GM15510 (cell line): Measurements from ENCODE around the gene CEBPZOS.

Experiments
- POLR2A ChIP-seq: IDR thresholded peaks from 3 replicates; pipeline ENCODE4 v1.6.1; 2011; ENCODE audit warnings: borderline replicate concordance; ENCODE audit not compliant: insufficient read length; ENCODE audit errors: extremely low read depth

CEBPZOS gene

DNA sequence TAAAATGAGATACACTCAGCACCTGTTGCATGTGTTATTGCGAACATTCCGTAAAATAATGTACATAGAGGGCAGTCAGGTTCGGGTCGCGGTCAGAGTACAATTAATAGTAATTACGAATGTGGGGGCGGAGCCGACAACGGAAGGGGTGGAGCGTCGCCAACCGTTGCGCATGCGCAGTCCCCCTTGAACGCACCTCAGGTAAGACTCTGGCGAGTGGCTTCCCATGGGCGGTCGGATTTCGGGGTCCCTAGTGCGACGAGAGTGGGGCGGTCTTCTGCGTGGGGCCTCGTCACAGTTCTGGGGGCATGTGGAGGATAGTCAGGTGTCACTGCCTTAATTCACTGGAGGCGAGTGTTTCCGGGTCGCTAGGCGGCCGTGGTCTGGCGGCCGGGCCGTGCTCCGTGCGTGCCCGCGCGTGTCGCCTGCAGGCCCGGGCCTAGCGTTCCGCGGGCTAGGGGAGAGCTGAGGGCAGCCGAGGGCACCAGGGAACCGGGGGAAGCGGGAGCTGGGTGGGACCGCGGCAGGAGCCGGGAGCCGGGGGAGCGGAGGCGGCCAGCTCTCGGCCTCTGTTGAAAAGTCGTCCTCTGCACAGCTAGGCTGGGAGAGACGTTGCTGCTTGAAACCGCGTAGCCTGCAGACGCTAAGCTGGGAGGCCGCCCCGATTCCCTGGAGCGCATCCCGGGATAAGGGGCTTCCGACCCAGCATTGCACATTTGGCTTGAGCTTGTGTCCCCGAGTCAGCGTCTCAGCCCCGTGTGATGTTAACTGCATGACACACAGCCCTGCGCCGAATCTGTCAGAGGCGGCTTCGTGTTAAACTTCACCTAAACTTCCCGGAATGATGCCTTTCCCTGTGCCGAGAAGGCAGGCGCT lies at the start of gene CEBPZOS:
TSS of gene CEBPZOS (plus strand) at position 177 of the 876 bp plus-strand sequence. CDS start 3,209 bp downstream, outside the sequence.
- TF ChIP-seq POLR2A, result peak; percentile 85

DNA sequence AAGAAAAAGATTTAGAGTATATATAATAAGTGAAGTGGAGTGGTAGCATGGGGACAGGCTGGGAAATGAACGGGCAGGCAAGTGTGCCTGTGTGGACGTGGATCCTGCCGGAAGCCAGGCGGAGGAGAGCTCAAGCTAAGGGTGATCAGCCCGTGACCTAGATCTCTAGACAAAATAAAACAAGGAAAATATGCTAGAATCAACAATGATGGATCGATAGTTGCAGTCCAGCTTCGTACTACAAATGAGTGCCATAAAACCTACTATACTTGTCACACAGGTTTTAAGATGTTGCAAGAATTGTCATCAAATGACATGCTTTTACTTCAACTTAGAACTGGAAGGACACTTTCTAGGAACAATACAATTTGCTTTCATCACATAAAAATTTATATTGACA lies 48.0 kb upstream of the CEBPZOS start:
- TF ChIP-seq POLR2A, result no peak

DNA sequence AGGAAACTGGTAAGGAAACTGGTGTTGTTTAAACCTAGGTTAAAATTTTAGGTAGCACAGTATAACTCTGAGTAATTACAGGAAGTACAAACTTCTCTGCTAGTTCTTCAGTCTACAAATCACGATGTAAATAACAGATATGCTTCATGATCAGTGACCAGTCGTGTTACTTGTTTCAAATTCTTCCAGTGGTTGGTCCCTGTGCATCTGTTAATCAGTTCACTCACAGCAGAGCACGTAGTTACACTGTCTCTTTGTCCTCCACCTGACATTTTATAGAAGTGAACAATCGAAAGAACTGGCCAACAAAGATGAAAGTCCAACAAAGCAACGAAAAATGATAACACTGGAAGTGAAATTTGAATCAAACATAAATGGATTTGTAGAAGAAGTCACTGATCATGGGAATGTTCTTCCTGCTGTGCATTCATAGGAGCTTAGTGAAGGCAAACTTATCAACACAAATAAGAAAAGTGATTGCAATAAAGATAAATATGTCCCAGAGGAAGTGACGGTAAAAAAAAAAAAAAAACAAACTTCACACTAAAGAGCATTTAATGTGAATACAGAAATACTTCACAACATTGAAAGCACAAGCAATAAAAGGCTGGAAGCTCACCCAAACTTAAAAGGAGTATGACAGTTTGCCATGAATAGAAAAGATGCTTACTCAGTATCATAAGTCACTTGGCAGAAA lies 46.5 kb upstream of the CEBPZOS start:
- no peak for TF ChIP-seq POLR2A

DNA sequence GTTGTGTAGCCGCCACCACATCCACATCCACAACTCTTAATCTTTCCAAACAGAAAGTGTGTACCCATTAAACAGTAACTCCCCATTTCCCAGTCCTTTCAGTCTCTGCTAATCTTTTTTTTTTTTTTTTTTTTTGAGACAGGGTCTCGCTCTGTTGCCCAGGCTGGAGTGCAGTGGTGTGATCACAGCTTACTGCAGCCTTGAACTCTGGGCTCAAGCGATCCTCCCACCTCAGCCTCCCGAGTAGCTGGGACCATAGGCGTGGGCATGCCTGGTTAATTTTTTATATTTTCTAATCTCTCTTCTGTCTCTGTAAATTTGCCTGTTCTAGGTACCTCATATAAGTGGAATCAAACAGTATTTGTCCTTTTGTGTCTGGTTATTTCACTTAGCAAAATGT lies 43.1 kb upstream of the CEBPZOS start:
- TF ChIP-seq POLR2A, result no peak

DNA sequence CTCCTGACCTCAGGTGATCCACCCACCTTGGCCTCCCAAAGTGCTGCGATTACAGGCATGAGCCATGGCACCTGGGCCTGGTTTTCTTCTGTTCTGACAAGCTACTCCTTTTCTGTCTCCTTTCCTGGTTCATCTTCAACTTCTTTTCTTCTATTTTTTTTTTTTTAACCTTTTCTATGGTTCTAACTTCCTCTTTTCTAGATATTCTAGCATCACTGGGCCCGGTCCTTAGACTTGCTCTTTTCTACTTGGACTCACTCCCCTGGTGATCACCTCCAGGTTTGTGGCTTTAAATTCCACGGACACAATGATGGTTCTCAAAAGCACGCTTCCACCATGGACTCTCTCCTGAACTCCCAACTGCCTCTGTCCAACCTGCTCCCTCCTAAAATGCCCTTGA lies 41.5 kb upstream of the CEBPZOS start:
- no peak for TF ChIP-seq POLR2A

DNA sequence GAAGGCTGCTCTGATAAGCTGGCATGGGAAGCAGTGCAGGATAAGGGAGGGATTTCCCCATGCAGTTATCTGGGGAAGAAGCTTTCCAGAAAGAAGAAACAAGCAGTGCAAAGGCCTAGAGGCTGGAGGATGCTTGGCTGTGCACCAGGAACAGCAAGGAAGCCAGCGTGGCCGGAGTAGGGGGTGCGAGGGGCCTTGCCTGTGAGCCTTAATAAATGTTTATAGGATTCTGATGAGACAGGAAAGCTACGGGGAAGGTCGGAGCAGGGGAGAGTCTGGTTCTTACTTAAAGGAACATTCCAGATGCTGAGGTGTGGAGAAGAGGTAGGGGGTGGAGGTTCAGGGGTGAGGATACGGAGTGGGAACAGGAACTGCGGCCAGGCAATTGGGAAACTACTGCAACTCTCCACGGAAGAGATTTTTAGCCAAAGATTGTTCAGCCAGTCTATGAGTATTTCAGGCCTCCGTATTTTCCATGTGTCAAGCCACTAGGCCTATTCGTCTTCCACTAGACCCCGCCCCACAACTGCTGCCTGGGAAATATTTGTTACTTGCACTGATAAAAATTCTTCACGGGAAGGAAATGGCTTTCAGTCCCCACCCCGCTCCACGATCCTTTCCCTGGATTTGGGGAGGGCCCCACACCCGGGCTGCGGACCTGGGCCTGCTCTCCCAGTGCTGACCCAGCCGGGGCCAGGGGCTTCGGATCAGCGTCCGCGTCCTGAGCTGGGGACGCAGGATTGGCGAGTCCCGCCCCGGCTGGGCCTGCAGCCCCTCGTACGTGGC lies 40.0 kb upstream of the CEBPZOS start:
- no peak for TF ChIP-seq POLR2A

DNA sequence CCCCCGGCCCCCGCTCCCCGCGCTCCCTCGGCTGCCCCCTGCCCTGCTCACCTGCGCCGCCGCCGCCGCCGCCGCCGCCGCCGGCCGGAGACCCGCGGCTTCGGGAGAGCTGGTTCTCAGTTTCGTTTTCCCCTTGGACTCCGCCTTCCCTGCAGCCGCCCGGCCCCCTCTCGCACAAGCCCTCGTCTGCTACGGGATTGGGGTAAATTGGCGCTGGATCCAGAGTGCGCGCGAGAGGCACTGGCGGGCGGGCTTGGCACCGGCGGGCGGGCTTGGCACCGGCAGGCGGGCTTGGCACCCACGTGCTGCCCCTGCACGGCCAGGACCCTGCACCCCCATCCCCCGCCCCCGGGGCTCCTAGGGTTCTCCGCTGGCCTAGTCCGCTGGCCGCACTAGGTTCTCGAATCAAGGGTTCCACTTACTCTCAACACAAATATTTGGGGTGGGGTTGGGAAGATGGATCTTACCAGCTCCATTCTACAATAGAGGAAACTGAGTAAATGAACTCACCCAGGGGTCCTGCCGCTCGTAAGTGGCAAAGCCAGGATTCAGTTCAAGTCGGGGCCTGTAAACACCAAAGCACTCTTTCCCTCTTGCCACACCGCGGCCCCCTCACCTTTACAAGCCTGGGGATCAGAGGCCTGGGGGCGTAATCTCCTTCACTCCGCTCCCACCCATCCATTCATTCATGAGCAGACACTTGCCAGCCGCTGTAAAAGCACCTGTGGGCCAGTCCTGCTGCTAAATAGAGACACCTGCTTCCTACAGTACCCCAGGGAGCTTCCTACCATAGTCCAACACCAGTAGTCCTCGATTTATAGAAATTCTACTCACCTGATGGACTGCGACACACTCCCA lies 39.2 kb upstream of the CEBPZOS start, which contains the start of gene EIF2AK2:
TSS of gene EIF2AK2 (minus strand) at position 124 of the 858 bp plus-strand sequence. CDS start 9,174 bp downstream, outside the sequence.
- TF ChIP-seq POLR2A, result peak; percentile 71

DNA sequence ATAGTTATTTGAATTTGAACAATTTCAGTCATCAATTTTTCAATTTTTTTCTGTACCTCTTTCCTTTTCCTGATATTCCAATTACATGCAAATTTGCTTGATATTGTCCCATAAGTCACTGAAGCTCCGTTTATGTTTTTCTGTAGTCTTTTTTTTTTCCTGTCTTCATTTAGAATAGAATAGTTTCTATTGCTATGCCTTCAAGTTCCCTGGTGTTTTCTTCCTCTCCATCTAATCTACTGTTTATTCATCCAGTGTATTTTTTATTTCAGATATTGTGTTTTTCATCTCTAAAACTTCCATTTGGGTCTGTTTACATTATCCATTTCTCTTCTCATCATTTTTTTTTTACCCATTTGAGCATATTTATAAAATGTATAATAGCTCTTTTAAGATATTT lies 31.5 kb upstream of the CEBPZOS start:
- TF ChIP-seq POLR2A, result no peak

DNA sequence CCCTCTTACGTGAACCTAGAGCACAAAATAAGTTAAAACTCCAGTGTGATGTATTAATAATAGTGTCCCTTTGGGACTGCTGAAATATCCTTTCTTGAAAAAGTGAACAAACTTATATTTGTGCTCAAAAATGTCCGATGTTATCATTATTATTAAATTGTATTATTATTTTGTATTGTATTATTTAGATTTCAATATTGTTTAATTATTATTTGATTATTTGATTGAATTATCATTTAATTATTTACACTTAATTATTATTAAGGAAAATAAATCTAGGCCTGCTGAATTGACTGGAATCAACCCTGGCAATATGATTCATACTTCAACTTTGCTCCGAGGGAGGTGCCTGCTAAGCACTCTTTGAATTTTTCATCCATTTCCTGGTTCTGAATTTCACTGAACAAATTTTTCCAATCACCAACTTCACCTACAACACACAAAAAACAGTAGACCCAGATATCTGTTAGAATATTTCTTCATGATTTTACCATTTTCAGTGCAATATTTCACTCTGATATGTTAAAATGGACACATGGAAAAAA lies 28.6 kb upstream of the CEBPZOS start:
- TF ChIP-seq POLR2A, result no peak

DNA sequence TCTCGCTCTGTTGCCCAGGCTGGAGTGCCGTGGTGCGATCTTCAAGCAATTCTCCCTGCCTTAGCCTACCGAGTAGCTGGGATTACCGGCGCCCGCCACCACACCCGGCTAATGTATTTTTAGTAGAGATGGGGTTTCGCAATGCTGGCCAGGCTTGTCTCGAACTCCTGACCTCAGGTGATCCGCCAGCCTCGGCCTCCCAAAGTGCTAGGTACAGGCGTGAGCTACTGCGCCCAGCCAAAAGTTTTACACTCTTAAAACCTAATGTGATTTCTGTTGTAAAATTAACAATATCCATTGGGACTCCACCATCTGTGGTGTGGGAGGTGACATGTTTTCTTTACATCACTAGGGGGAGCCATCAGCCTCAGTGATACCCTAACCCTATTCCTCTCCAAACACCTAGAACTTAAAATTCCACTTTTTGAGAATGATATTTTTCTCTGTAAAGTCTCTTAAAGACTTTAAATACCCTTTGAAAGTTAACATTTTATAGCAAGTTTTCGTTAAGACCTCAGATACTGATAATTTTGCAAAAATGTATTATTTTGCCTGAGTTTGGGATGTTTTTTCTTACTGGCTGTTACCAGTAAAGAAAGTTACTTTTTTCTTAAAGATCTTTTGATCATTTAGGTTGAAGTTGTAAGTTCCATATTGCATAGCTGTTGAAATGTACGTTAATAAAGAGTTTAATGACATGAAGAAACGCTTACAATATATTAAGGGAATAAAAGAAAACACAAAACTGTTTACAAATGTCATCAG lies 27.9 kb upstream of the CEBPZOS start:
- TF ChIP-seq POLR2A, result no peak

DNA sequence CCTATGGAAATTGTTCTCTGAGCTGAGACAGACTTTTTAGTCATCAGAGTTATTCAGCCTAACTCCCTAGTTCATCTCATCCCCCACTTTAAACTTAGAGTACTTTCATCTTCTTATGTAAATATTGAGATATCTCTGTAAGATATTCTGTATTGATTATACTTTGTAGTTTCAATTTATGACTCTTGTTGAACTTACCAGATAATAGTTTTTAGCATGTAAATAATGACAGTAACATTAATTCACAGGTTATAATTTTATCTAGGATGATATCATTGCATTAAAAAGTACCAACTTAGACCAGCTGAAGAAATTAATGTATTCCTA lies 24.7 kb upstream of the CEBPZOS start:
- no peak for TF ChIP-seq POLR2A

DNA sequence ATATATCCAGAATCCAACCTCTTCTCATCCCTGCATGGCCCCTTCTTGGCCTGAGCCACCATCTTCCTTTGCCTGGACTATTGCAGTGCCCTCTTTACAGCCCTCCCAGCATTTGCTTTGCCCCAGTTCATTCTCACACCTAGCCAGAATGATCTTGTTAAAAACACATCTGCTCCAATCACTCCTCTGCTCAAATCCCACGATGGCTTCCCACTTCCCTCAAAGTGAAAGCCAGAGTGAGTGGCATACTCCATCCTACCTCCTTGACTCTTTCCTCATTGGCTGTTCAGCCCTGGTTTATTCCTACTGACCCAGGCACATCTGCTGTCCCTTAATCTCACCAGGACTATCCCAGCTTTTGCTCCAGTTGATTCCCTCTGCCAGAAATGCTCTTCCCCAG lies 22.6 kb upstream of the CEBPZOS start:
- TF ChIP-seq POLR2A, result no peak

DNA sequence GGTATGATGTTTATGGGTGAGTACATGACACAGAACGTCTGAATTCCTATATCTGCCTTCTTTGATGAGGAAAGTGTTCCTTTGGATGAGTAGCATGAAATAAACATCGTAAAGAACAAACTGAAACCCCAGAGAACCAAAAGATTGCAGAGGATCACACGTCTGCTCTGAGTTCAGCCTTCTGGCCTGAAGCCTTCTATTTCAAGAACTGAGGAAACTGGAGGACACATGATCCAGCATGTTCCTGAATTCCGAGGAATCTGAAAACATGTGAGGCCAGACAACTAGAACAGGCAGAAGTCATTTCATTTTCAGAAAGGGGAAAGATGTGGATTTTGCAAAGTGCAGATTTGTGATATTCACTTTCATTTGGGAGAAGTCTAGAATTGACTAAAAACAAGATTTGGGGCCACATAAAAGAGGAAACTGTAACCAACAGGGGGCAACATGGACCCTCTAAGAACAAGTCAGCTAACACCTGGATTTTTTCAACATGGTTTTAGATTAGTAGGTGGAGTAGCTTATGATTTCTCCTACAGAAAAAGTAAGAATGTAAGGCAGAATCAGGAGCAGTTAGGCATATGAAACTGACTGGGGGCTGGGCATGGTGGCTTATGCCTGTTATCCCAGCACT lies 16.2 kb upstream of the CEBPZOS start:
- TF ChIP-seq POLR2A, result no peak
